IPS-20b (cell line): ENCODE results near the gene NAALAD2.
"Not testable (repeated sequence)": the region's sequence is repeated elsewhere in the genome, so short reads cannot be mapped to it uniquely, and the experiment has no call there.

Experiments used
- H3K27ac ChIP-seq: one replicate; pipeline ENCODE4 v1.5.1; 2013; ENCODE audit warnings: low read length
- H3K27me3 ChIP-seq: 2 replicates; pipeline ENCODE4 v1.6.1; 2013; ENCODE audit warnings: mild to moderate bottlenecking, low read length, inconsistent platforms; ENCODE audit not compliant: insufficient read depth
- H3K36me3 ChIP-seq: 2 replicates; pipeline ENCODE4 v1.6.1; 2013; ENCODE audit warnings: low read depth, mild to moderate bottlenecking, inconsistent platforms, low read length, moderate library complexity; ENCODE audit not compliant: insufficient read depth
- H3K4me1 ChIP-seq: 2 replicates; pipeline ENCODE4 v1.6.1; 2013; ENCODE audit warnings: mild to moderate bottlenecking, control low read depth, inconsistent platforms, low read length, moderate library complexity; ENCODE audit not compliant: insufficient read depth
- H3K4me3 ChIP-seq: 2 replicates; pipeline ENCODE4 v1.5.1; 2013; ENCODE audit warnings: mild to moderate bottlenecking, low read length, inconsistent platforms
- H3K9ac ChIP-seq: 2 replicates; pipeline ENCODE4 v1.6.1; 2013; ENCODE audit warnings: low read depth, mild to moderate bottlenecking, inconsistent platforms, low read length, moderate library complexity
- H3K9me3 ChIP-seq: 2 replicates; pipeline ENCODE4 v1.6.1; 2013; ENCODE audit warnings: mild to moderate bottlenecking, low read depth, low read length, inconsistent platforms; ENCODE audit not compliant: insufficient read depth

The NAALAD2 gene

GRCh38 chr11:90134478-90135003, at the start of gene NAALAD2:
NAALAD2 (plus strand) TSS chr11:90134663; CDS start chr11:90134759, 96 bp downstream.
- Histone ChIP-seq H3K27ac (no peak within 1 kb of the TSS), H3K9me3 (no peaks in the 10 kb centered on the region)

DNA sequence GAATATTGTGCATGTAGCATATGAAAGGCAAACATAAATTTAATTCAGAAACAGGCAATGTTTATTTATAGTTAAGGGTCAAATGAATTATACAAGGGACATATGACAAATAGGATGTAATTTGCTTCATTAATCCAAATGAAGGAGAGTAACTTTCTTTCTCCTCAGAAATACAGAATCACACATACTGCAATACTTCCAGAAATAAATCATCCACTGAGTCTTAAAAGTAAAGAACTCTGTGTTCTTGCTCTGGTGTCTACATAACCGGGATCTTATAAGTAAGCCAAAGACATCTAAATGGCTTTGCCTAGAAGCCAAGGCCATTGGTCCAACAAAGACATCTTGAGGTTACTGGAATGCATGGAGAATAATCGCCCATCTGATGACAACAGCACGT, 48.8 kb upstream of the NAALAD2 start, which contains the start of gene UBTFL1:
UBTFL1 (plus strand) TSS at position 301 of the 400 bp plus-strand sequence; CDS start at position 301, 0 bp downstream.
- not testable (repeated sequence) for H3K27me3 ChIP-seq, H3K27ac ChIP-seq, H3K9me3 ChIP-seq, H3K36me3 ChIP-seq, H3K4me3 ChIP-seq, H3K9ac ChIP-seq, H3K4me1 ChIP-seq

More at GRCh38 chr11:90134478-90135003, at the start of gene NAALAD2:
- peaks cover 14% of the 10 kb centered on the region; the same call in 1 of the 2 replicates for H3K27me3 ChIP-seq
- peaks cover 11% of the 10 kb centered on the region; the same call in 1 of the 2 replicates for H3K4me1 ChIP-seq
- H3K4me3 ChIP-seq: peak within 1 kb of the TSS; percentile 84
- H3K9ac ChIP-seq: peak within 1 kb of the TSS; percentile 73
- no peaks in the 10 kb centered on the region for H3K36me3 ChIP-seq

- H3K27ac ChIP-seq, H3K27me3 ChIP-seq, H3K4me3 ChIP-seq, H3K9me3 ChIP-seq, H3K9ac ChIP-seq, H3K36me3 ChIP-seq, H3K4me1 ChIP-seq: not testable (repeated sequence)
Observed at GRCh38 chr11:90088731-90089130, 45.7 kb upstream of the NAALAD2 start.

DNA sequence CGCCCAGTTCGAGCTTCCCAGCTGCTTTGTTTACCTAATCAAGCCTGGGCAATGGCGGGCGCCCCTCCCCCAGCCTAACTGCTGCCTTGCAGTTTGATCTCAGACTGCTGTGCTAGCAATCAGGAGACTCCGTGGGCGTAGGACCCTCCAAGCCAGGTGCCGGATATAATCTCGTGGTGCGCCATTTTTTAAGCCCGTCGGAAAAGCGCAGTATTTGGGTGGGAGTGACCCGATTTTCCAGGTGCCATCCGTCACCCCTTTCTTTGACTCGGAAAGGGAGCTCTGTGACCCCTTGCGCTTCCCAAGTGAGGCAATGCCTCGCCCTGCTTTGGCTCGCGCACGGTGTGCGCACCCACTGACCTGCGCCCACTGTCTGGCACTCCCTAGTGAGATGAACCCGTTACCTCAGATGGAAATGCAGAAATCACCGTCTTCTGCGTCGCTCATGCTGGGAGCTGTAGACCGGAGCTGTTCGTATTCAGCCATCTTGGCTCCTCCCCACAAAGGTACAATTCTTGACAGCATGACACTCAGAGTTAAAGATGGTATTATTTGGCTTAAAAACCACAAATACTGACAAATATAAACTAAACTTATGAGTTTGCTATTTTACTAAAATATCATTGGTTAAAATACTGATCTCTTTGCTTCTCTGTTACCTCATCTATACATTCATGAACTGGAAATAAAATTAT, 39.1 kb upstream of the NAALAD2 start:
- H3K27ac ChIP-seq, H3K9me3 ChIP-seq, H3K4me1 ChIP-seq, H3K9ac ChIP-seq, H3K36me3 ChIP-seq, H3K27me3 ChIP-seq, H3K4me3 ChIP-seq: not testable (repeated sequence)

GRCh38 chr11:90098261-90098660, 36.2 kb upstream of the NAALAD2 start:
- H3K27ac ChIP-seq, H3K9me3 ChIP-seq, H3K4me3 ChIP-seq, H3K36me3 ChIP-seq, H3K27me3 ChIP-seq, H3K4me1 ChIP-seq, H3K9ac ChIP-seq: not testable (repeated sequence)

- Histone ChIP-seq H3K27me3 (no peaks in the 10 kb centered on the region), H3K4me3 (no peak overlapping the region), H3K27ac (no peak overlapping the region), H3K9me3 (no peaks in the 10 kb centered on the region), H3K36me3 (no peaks in the 10 kb centered on the region), H3K9ac (no peak overlapping the region), H3K4me1 (no peaks in the 10 kb centered on the region)
Observed at GRCh38 chr11:90100431-90100830, 34.0 kb upstream of the NAALAD2 start.

- Histone ChIP-seq H3K36me3 (no peaks in the 10 kb centered on the region), H3K27ac (no peak overlapping the region), H3K4me1 (no peaks in the 10 kb centered on the region), H3K27me3 (no peaks in the 10 kb centered on the region), H3K9me3 (no peaks in the 10 kb centered on the region), H3K4me3 (no peak overlapping the region), H3K9ac (no peak overlapping the region)
Observed at GRCh38 chr11:90113541-90113940, 20.9 kb upstream of the NAALAD2 start.

- no peaks in the 10 kb centered on the region for H3K4me1 ChIP-seq
- H3K9ac ChIP-seq: no peak overlapping the region
- H3K36me3 ChIP-seq: no peaks in the 10 kb centered on the region
- no peaks in the 10 kb centered on the region for H3K9me3 ChIP-seq
- H3K4me3 ChIP-seq: no peak overlapping the region
- H3K27me3 ChIP-seq: no peaks in the 10 kb centered on the region
- H3K27ac ChIP-seq: no peak overlapping the region
Observed at GRCh38 chr11:90120191-90120590, 14.3 kb upstream of the NAALAD2 start.

DNA sequence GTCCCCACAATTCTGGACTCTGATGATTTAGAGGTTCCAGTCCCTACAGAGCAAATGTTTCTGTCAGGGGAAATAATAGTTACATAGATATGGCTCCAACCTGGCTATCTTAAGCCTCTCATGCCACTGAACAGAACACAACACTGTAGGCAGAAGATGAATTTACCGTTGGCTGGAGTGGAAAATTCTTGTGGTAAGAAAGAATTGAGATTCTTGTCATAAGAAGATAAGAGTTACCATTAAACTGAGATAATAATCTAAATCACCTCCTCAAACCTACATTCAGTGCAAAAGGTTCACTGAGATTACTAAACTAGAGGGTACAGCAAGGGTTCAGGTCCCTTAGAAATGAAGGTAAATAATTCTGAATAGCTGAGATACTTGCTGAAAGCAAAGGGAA, 10.1 kb upstream of the NAALAD2 start:
- Histone ChIP-seq H3K4me3 (no peak overlapping the region), H3K27ac (no peak overlapping the region), H3K36me3 (no peaks in the 10 kb centered on the region), H3K27me3 (no peaks in the 10 kb centered on the region), H3K9me3 (no peaks in the 10 kb centered on the region), H3K9ac (no peak overlapping the region), H3K4me1 (no peaks in the 10 kb centered on the region)

DNA sequence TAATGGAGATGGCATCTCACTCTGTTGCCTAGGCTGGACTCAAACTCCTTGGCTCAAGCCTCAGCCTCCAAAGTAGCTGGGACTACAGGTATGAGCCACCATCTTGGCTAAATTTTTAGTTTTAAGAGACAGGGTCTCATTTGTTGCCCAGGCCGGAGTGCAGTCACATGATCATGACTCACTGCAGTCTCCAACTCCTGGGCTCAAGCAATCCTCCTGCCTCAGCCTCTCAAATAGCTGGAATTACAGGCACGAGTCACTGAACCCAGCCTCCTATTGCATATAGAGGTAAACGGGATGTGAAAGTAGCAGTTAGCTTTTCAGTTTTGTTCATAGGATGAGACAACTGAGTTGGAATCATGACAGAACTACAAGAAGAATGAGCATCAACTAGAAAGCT, 9.5 kb upstream of the NAALAD2 start:
- Histone ChIP-seq H3K27me3 (no peaks in the 10 kb centered on the region), H3K9ac (no peak overlapping the region), H3K4me3 (no peak overlapping the region), H3K9me3 (no peaks in the 10 kb centered on the region), H3K4me1 (no peaks in the 10 kb centered on the region), H3K36me3 (no peaks in the 10 kb centered on the region), H3K27ac (no peak overlapping the region)

GRCh38 chr11:90133560-90134477, 644 bp upstream of the NAALAD2 start:
- Histone ChIP-seq H3K9ac (peak overlapping the region; percentile 73), H3K9me3 (no peaks in the 10 kb centered on the region), H3K36me3 (no peaks in the 10 kb centered on the region), H3K27me3 (peaks cover 14% of the 10 kb centered on the region; the same call in 1 of the 2 replicates), H3K4me3 (peak overlapping the region; percentile 84), H3K27ac (no peak overlapping the region), H3K4me1 (peaks cover 11% of the 10 kb centered on the region; the same call in 1 of the 2 replicates)
